MCF 10A (cell line): ENCODE results near the gene CSRNP3. TPM values are rescaled to one million over a fixed set of nuclear protein-coding genes. Genes with fewer than 3 reads are reported as not detected.
"Not testable (repeated sequence)": the region's sequence is repeated elsewhere in the genome, so short reads cannot be mapped to it uniquely, and the experiment has no call there.

ENCODE experiments used
- BruUV-seq: library from RNA; stranded (reverse); fragments of 400-500 nt; replicated peaks from 2 replicates; lab custom pipeline; 2021; lab: Mats Ljungman, UMichigan
- CTCF ChIA-PET: fragments of 300-600 bp; sonication (Branson Sonifier 250); formaldehyde crosslinking; extraction: SDS; loops from one replicate; lab custom pipeline; 2021; ENCODE audit warnings: antibody characterized with exemption, inconsistent platforms; lab: Yijun Ruan, JAX
- POLR2A ChIA-PET: fragments of 300-600, 350-650 bp; sonication (Branson Sonifier 250); formaldehyde crosslinking; extraction: SDS; loops from one replicate; lab custom pipeline; 2020; ENCODE audit warnings: antibody characterized with exemption, inconsistent platforms; lab: Yijun Ruan, JAX
- DNase-seq: peaks from one replicate; pipeline ENCODE4 v3.0.0-alpha.2; 2018; ENCODE audit not compliant: unreplicated experiment
- H3K27ac Mint-ChIP-seq: one replicate; pipeline ENCODE4 v1.8.0; 2022; ENCODE audit warnings: mild to moderate bottlenecking, low read depth, mixed read lengths; ENCODE audit not compliant: unreplicated experiment
- H3K27me3 Mint-ChIP-seq: one replicate; pipeline ENCODE4 v1.8.0; 2022; ENCODE audit warnings: mixed read lengths; ENCODE audit not compliant: insufficient read depth, unreplicated experiment
- H3K36me3 Mint-ChIP-seq: one replicate; pipeline ENCODE4 v1.8.0; 2022; ENCODE audit warnings: mild to moderate bottlenecking, moderate library complexity, mixed read lengths; ENCODE audit not compliant: insufficient read depth, unreplicated experiment
- H3K4me1 Mint-ChIP-seq: one replicate; pipeline ENCODE4 v1.8.0; 2022; ENCODE audit warnings: mixed read lengths; ENCODE audit not compliant: insufficient read depth, unreplicated experiment
- H3K4me3 Mint-ChIP-seq: one replicate; pipeline ENCODE4 v1.8.0; 2022; ENCODE audit warnings: mild to moderate bottlenecking, moderate library complexity, mixed read lengths; ENCODE audit not compliant: unreplicated experiment
- H3K9me3 Mint-ChIP-seq: one replicate; pipeline ENCODE4 v1.8.0; 2022; ENCODE audit warnings: mixed read lengths; ENCODE audit not compliant: unreplicated experiment
- intact Hi-C: fragments of 100-400 bp; cut with micrococcal nuclease; formaldehyde crosslinking; loops from 2 replicates; pipeline ENCODE4 v1.14.1; 2022
- total RNA-seq: library from RNA; stranded (reverse); gene quantifications from 2 replicates; pipeline ENCODE4 v1.2.3, GENCODE V29; 2022
- TF ChIP-seq, protein P1 (sequence below): fragments of 200-600 bp; IDR thresholded peaks from one replicate; pipeline ENCODE4 v1.8.0; 2022; ENCODE audit warnings: antibody characterized with exemption, mild to moderate bottlenecking; ENCODE audit not compliant: unreplicated experiment

CSRNP3 gene
- total RNA-seq, 1 experiment from 2014 or later, result 0.33 TPM

DNA sequence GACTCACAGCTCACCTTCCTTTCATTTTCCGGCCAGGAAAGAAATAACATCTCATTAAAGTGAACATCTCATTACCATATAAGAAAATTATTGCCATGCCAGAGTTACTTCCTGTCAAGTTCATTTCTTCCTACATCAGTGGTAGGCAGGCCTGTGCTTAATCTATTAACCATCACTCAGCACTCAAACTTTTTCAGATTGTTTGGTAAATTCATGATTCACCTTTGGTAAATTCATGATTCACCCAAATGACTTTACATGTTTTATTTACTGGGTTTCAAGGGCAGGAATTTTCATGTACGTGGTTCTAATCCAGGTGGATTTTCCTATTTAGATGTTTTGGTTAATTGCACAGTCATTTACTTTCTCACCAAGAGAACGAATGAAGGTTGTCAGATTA, 116.5 kb downstream of the CSRNP3 start:
- Mint-ChIP-seq H3K4me3 (no peak overlapping the region), H3K9me3 (peaks cover 3% of the 10 kb centered on the region), H3K4me1 (no peaks in the 10 kb centered on the region), H3K36me3 (no peaks in the 10 kb centered on the region), H3K27me3 (no peaks in the 10 kb centered on the region), H3K27ac (no peak overlapping the region)
- POLR2A ChIA-PET, result no interaction called here
- CTCF ChIA-PET, result no interaction called here
- intact Hi-C loops, result no loop called here
- TF ChIP-seq, protein P1, sequence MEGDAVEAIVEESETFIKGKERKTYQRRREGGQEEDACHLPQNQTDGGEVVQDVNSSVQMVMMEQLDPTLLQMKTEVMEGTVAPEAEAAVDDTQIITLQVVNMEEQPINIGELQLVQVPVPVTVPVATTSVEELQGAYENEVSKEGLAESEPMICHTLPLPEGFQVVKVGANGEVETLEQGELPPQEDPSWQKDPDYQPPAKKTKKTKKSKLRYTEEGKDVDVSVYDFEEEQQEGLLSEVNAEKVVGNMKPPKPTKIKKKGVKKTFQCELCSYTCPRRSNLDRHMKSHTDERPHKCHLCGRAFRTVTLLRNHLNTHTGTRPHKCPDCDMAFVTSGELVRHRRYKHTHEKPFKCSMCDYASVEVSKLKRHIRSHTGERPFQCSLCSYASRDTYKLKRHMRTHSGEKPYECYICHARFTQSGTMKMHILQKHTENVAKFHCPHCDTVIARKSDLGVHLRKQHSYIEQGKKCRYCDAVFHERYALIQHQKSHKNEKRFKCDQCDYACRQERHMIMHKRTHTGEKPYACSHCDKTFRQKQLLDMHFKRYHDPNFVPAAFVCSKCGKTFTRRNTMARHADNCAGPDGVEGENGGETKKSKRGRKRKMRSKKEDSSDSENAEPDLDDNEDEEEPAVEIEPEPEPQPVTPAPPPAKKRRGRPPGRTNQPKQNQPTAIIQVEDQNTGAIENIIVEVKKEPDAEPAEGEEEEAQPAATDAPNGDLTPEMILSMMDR, result no peak
- BruUV-seq, result no TSS peak
- no peak for DNase-seq

DNA sequence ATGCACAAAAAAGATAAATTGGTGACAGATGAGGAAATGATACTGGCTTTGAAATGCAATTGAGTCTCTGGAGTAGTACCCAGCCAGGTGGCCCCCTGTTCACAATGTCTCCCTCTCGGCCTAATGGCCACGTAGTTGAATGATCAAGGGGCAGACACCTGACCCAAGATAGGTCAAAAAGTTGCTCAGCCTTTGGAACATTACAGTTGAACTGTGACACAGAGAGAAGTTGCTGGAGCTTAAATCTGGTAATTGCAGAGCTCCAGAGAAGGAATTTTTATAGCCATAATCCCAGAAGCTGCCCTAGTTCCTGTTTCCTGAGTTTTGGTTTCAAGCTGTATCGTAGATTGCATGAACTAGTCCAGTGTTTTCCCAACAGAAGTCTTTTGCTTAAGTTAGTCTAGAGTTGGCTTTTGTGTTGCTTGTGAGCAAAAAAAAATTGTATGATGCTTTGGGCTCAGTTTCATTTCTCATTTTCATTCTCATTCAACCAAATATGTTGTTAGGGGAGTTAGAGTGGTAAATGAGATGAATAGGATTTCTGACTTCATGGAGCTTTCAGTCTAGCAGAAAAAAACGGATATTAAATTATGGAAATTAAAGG, 117.9 kb downstream of the CSRNP3 start:
- TF ChIP-seq, protein P1, result no peak
- Mint-ChIP-seq H3K27me3 (no peaks in the 10 kb centered on the region), H3K4me3 (no peak overlapping the region), H3K27ac (no peak overlapping the region), H3K4me1 (no peaks in the 10 kb centered on the region), H3K9me3 (peaks cover 5% of the 10 kb centered on the region), H3K36me3 (no peaks in the 10 kb centered on the region)
- POLR2A ChIA-PET, result interaction anchor here (0.5 kb wide), 1 partner anchor 47 kb away, joined by 3 read pairs; no protein-coding TSS in a partner anchor
- BruUV-seq, result no TSS peak
- no peak for DNase-seq
- CTCF ChIA-PET, result no interaction called here
- intact Hi-C loops, result no loop called here

DNA sequence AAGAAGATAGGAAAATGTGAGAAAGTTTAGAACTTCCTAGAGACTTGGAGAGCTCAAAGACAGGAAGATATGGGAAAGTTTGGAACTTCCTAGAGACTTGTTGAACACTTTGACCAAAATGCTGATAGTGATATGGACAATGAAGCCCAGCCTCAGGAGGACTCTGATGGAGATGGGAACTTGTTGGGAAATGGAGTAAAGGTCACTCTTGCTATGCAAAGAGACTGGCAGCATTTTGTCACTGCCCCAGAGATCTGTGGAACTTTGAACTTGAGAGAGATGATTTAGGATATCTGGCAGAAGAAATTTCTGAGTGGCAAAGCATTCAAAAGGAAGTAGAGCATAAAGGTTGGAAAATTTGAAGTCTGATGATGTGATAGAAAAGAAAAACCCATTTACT, 121.5 kb downstream of the CSRNP3 start:
- H3K4me3 Mint-ChIP-seq, H3K27me3 Mint-ChIP-seq, intact Hi-C loops, CTCF ChIA-PET, H3K36me3 Mint-ChIP-seq, BruUV-seq, H3K9me3 Mint-ChIP-seq, POLR2A ChIA-PET, DNase-seq, H3K27ac Mint-ChIP-seq, H3K4me1 Mint-ChIP-seq: not testable (repeated sequence)

DNA sequence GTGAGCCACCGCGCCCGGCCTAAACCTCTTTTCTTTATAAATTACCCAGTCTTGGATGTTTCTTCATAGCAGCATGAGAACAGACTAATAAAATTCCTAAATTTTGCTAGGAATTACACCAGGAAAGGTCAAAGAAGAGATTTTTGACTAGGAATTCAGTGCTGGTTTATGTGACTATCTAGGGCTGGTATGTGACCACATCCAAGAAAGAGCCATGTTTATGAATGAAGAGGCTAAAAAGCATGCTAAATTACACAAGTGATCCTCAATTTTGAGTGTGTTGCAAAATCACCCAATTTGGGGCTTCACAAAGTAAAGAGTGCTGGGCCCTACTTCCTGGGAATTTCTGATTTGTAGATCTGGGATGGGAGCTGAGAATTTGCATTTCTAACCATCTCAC, 123.6 kb downstream of the CSRNP3 start:
- POLR2A ChIA-PET, result no interaction called here

More for the DNA sequence above, 123.6 kb downstream of the CSRNP3 start:
- no TSS peak for BruUV-seq
- TF ChIP-seq, protein P1, result no peak
- H3K4me3 Mint-ChIP-seq, result no peak overlapping the region
- H3K4me1 Mint-ChIP-seq, result no peaks in the 10 kb centered on the region
- no peaks in the 10 kb centered on the region for H3K36me3 Mint-ChIP-seq
- peaks cover 5% of the 10 kb centered on the region for H3K9me3 Mint-ChIP-seq
- intact Hi-C loops, result no loop called here
- H3K27ac Mint-ChIP-seq, result no peak overlapping the region
- CTCF ChIA-PET, result no interaction called here
- peaks cover 14% of the 10 kb centered on the region for H3K27me3 Mint-ChIP-seq
- no peak for DNase-seq
